ENCODE results near the gene MPC1.

- TF ChIP-seq POLR2A (IDR thresholded peaks at IDR 0.05; ENCODE audit: low read length) = no peak
- no peak for TF ChIP-seq GATA1 (IDR thresholded peaks at IDR 0.05; ENCODE audit: low read depth, low read length)
Measured at GRCh38 chr6:166331503-166332415, 51.0 kb downstream of the MPC1 start.

Measured in erythroblast (primary cell).